Panc1 (cell line): ENCODE results near the gene PDE6B. TPM values are rescaled to one million over a fixed set of nuclear protein-coding genes. Genes with fewer than 3 reads are reported as not detected.

Source experiments
- ATAC-seq: fragments of 200-7000 bp; cut with Tn5 transposase; 2 replicates; pipeline ENCODE4 v1.9.1; 2020; ENCODE audit warnings: mild to moderate bottlenecking, moderate library complexity
- BruUV-seq: library from RNA; stranded (reverse); fragments of 400-500 nt; replicated peaks from 2 replicates; lab custom pipeline; 2021; lab: Mats Ljungman, UMichigan
- CTCF ChIA-PET: fragments of 300-600 bp; sonication (Branson Sonifier 250); formaldehyde crosslinking; loops from one replicate; lab custom pipeline; 2022; ENCODE audit warnings: antibody characterized with exemption; lab: Charles Lee
- POLR2A ChIA-PET: fragments of 300-600 bp; sonication (Branson Sonifier 250); formaldehyde crosslinking; loops from one replicate; lab custom pipeline; 2022; ENCODE audit warnings: antibody characterized with exemption; lab: Charles Lee
- DNase-seq: peaks from one replicate; pipeline ENCODE4 v3.0.0-alpha.2; 2010; ENCODE audit warnings: low read depth, low spot score
- H3K27ac ChIP-seq: 2 replicates; pipeline ENCODE4 v1.5.1; 2011; ENCODE audit warnings: mild to moderate bottlenecking, low read length, inconsistent platforms
- H3K27me3 ChIP-seq: fragments of 200-500 bp; sonication (Bioruptor generic); 2 replicates; pipeline ENCODE4 v1.6.0; 2014; ENCODE audit warnings: low read length, inconsistent platforms; ENCODE audit not compliant: control insufficient read depth, insufficient read depth
- H3K36me3 ChIP-seq: fragments of 200-500 bp; sonication (Bioruptor generic); 2 replicates; pipeline ENCODE4 v1.5.1; 2014; ENCODE audit warnings: inconsistent platforms, mild to moderate bottlenecking, low read length, moderate library complexity; ENCODE audit not compliant: control insufficient read depth, insufficient read depth
- H3K4me1 ChIP-seq: 2 replicates; pipeline ENCODE4 v1.5.1; 2011; ENCODE audit warnings: inconsistent platforms, mild to moderate bottlenecking, low read length, moderate library complexity; ENCODE audit not compliant: control insufficient read depth, insufficient read depth
- H3K4me3 ChIP-seq, 2 experiments: 2 replicates each; pipeline ENCODE4 v1.5.1; 2011 to 2012; ENCODE audit warnings: low read depth in 2 of 2, low read length in 2 of 2, mild to moderate bottlenecking in 2 of 2, inconsistent platforms in 1 of 2, moderate library complexity in 1 of 2
- H3K9me3 ChIP-seq: fragments of 200-500 bp; sonication (Bioruptor generic); 2 replicates; pipeline ENCODE4 v1.5.1; 2014; ENCODE audit warnings: low read depth, mild to moderate bottlenecking, inconsistent platforms, low read length, moderate library complexity; ENCODE audit not compliant: control insufficient read depth, insufficient read depth
- POLR2AphosphoS5 ChIP-seq: IDR thresholded peaks from 2 replicates; pipeline ENCODE4 v1.6.1; 2012; ENCODE audit warnings: mild to moderate bottlenecking, low read depth, low read length, moderate library complexity
- REST ChIP-seq, 2 experiments: IDR thresholded peaks; 2 replicates each; pipeline ENCODE4 v1.6.1; 2011 to 2012; ENCODE audit warnings: low read depth in 2 of 2, control low read depth in 1 of 2, low read length in 1 of 2, mild to moderate bottlenecking in 1 of 2, moderate library complexity in 1 of 2; ENCODE audit not compliant: insufficient read depth in 1 of 2
- SIN3A ChIP-seq: IDR thresholded peaks from 2 replicates; pipeline ENCODE4 v1.6.1; 2012; ENCODE audit warnings: low read depth, mild to moderate bottlenecking, low read length, moderate library complexity, borderline replicate concordance; ENCODE audit not compliant: insufficient read depth
- TCF7L2 ChIP-seq: IDR thresholded peaks from 2 replicates; pipeline ENCODE4 v1.6.1; 2011; ENCODE audit warnings: mild to moderate bottlenecking, low read depth, low read length, inconsistent platforms
- in situ Hi-C: cut with HindIII; loops from 2 replicates; pipeline ENCODE4 v1.10.0; 2016; ENCODE audit warnings: low sequenced_read_pairs, low pct_unique_long_range_greater_than_20kb
- intact Hi-C: fragments of 100-400 bp; cut with micrococcal nuclease; formaldehyde crosslinking; loops from one replicate; pipeline ENCODE4 v1.10.0; 2022; ENCODE audit not compliant: unreplicated experiment
- total RNA-seq: library from RNA; stranded (reverse); gene quantifications from one replicate; pipeline ENCODE4 v1.2.1, GENCODE V29; 2021; ENCODE audit not compliant: unreplicated experiment
- TF ChIP-seq, protein P1 (sequence below): fragments of 450-650 bp; IDR thresholded peaks from 2 replicates; pipeline ENCODE4 v1.5.1; 2017; ENCODE audit warnings: mild to moderate bottlenecking

PDE6B gene
- total RNA-seq, 1 experiment from 2014 or later = 6.5 TPM

GRCh38 chr4:656436-657337, 31.3 kb downstream of the PDE6B start:
- Histone ChIP-seq H3K9me3 (no peaks in the 10 kb centered on the region), H3K36me3 (no peaks in the 10 kb centered on the region), H3K27ac (no peak overlapping the region), H3K4me3 (no peak overlapping the region), H3K4me1 (no peaks in the 10 kb centered on the region), H3K27me3 (no peaks in the 10 kb centered on the region)
- no peak for ATAC-seq
- BruUV-seq = no TSS peak
- in situ Hi-C loops (no loop called here), intact Hi-C loops (no loop called here)
- DNase-seq = no peak
- ChIA-PET CTCF (no interaction called here), POLR2A (no interaction called here)
- TF ChIP-seq SIN3A (no peak), POLR2AphosphoS5 (no peak), REST (IDR thresholded peaks at IDR 0.05; ENCODE audit: insufficient read depth in 1 of 2, low read depth in 2 of 2, low read length in 1 of 2) (no peak), TCF7L2 (no peak)
- TF ChIP-seq, protein P1, sequence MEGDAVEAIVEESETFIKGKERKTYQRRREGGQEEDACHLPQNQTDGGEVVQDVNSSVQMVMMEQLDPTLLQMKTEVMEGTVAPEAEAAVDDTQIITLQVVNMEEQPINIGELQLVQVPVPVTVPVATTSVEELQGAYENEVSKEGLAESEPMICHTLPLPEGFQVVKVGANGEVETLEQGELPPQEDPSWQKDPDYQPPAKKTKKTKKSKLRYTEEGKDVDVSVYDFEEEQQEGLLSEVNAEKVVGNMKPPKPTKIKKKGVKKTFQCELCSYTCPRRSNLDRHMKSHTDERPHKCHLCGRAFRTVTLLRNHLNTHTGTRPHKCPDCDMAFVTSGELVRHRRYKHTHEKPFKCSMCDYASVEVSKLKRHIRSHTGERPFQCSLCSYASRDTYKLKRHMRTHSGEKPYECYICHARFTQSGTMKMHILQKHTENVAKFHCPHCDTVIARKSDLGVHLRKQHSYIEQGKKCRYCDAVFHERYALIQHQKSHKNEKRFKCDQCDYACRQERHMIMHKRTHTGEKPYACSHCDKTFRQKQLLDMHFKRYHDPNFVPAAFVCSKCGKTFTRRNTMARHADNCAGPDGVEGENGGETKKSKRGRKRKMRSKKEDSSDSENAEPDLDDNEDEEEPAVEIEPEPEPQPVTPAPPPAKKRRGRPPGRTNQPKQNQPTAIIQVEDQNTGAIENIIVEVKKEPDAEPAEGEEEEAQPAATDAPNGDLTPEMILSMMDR = no peak

GRCh38 chr4:657338-657833, 32.0 kb downstream of the PDE6B start:
- Histone ChIP-seq H3K4me1 (no peaks in the 10 kb centered on the region), H3K4me3 (no peak overlapping the region), H3K9me3 (no peaks in the 10 kb centered on the region), H3K27ac (no peak overlapping the region), H3K27me3 (no peaks in the 10 kb centered on the region), H3K36me3 (no peaks in the 10 kb centered on the region)
- in situ Hi-C loops (no loop called here), intact Hi-C loops (no loop called here)
- DNase-seq = no peak
- no TSS peak for BruUV-seq
- ChIA-PET CTCF (no interaction called here), POLR2A (no interaction called here)
- TF ChIP-seq, protein P1 = no peak
- TF ChIP-seq POLR2AphosphoS5 (no peak), SIN3A (no peak)
- ATAC-seq = no peak
